ENCODE results near the gene TLX2. TPM values are rescaled to one million over a fixed set of nuclear protein-coding genes. Genes with fewer than 3 reads are reported as not detected.

TLX2 gene
- total RNA-seq, 1 experiment from 2014 or later, result 0.68 TPM

GRCh38 chr2:74497777-74498499, 16.3 kb upstream of the TLX2 start:
- H3K4me3 Mint-ChIP-seq (ENCODE audit: unreplicated experiment), result peak overlapping the region; percentile 96
- ChIA-PET CTCF (no interaction called here), POLR2A (no interaction called here)
- peaks cover 12% of the 10 kb centered on the region for H3K4me1 Mint-ChIP-seq (ENCODE audit: low read depth, unreplicated experiment)
- peaks cover 44% of the 10 kb centered on the region for H3K4me1 ChIP-seq
- BruUV-seq (replicated peaks), result no TSS peak
- H3K4me3 ChIP-seq (ENCODE audit: low read depth, low read length), result peak overlapping the region; percentile 65
- no peaks in the 10 kb centered on the region for H3K27me3 ChIP-seq (replicated peaks; ENCODE audit: control insufficient read depth, insufficient read depth, low read length)
- no peaks in the 10 kb centered on the region for H3K9me3 ChIP-seq
- DNase-seq, result peak; percentile 46 to 57
- peaks cover 1% of the 10 kb centered on the region; the same call in 1 of the 2 replicates for H3K36me3 ChIP-seq (ENCODE audit: control insufficient read depth, insufficient read depth, low read length)
- no peak for TF ChIP-seq CTCF (IDR thresholded peaks at IDR 0.05; ENCODE audit: insufficient read depth in 1 of 2, low read depth in 1 of 2, low read length in 1 of 2, severe bottlenecking in 1 of 2, unreplicated experiment in 1 of 2)
- peak overlapping the region; percentile 46 for H3K27ac Mint-ChIP-seq (ENCODE audit: unreplicated experiment)
- H3K27me3 Mint-ChIP-seq (ENCODE audit: insufficient read depth, unreplicated experiment), result no peaks in the 10 kb centered on the region
- intact Hi-C loops (cut with micrococcal nuclease; ENCODE audit: unreplicated experiment), result loop anchor here (1.0 kb wide), 1 partner anchor 9 kb away; no protein-coding TSS in a partner anchor
- no peaks in the 10 kb centered on the region for H3K9me3 Mint-ChIP-seq (ENCODE audit: unreplicated experiment)
- peaks cover 37% of the 10 kb centered on the region for H3K36me3 Mint-ChIP-seq (ENCODE audit: insufficient read depth, unreplicated experiment)

GRCh38 chr2:74498500-74499266, 15.6 kb upstream of the TLX2 start:
- peak in 1 of 2 experiments; percentile 40 for DNase-seq
- Mint-ChIP-seq H3K36me3 (ENCODE audit: insufficient read depth, unreplicated experiment) (peaks cover 42% of the 10 kb centered on the region), H3K27ac (ENCODE audit: unreplicated experiment) (peak overlapping the region; percentile 46), H3K4me1 (ENCODE audit: low read depth, unreplicated experiment) (peaks cover 12% of the 10 kb centered on the region), H3K9me3 (ENCODE audit: unreplicated experiment) (no peaks in the 10 kb centered on the region), H3K4me3 (ENCODE audit: unreplicated experiment) (peak overlapping the region; percentile 96), H3K27me3 (ENCODE audit: insufficient read depth, unreplicated experiment) (no peaks in the 10 kb centered on the region)
- CTCF ChIA-PET, result interaction anchor here (1.3 kb wide), 1 partner anchor 9 kb away, joined by 3 read pairs; no protein-coding TSS in a partner anchor
- POLR2A ChIA-PET, result interaction anchor here (1.0 kb wide), 1 partner anchor 17 kb away, joined by 3 read pairs; no protein-coding TSS in a partner anchor
- Histone ChIP-seq H3K27me3 (replicated peaks; ENCODE audit: control insufficient read depth, insufficient read depth, low read length) (no peaks in the 10 kb centered on the region), H3K4me3 (ENCODE audit: low read depth, low read length) (peak overlapping the region; percentile 65), H3K36me3 (ENCODE audit: control insufficient read depth, insufficient read depth, low read length) (peaks cover 1% of the 10 kb centered on the region; the same call in 1 of the 2 replicates), H3K9me3 (no peaks in the 10 kb centered on the region), H3K4me1 (peaks cover 44% of the 10 kb centered on the region)
- intact Hi-C loops (cut with micrococcal nuclease; ENCODE audit: unreplicated experiment), result loop anchor here (1.0 kb wide), 2 partner anchors 9 to 15 kb away; partner anchors contain the start of gene TTC31
- TSS peak; percentile 18 for BruUV-seq (replicated peaks)
- TF ChIP-seq CTCF (IDR thresholded peaks at IDR 0.05; ENCODE audit: insufficient read depth in 1 of 2, low read depth in 1 of 2, low read length in 1 of 2, severe bottlenecking in 1 of 2, unreplicated experiment in 1 of 2), result no peak

All from Caco-2 (cell line).